ENCODE measurements around the gene RPP21.

RPP21 gene
- long read RNA-seq, donor 1, transcript RPP21-224 (5 exons, 525 nt): major isoform, 34 of 50 reads
- long read RNA-seq, donor 1, transcript RPP21-221 (4 exons, 594 nt): minor isoform, 12 of 50 reads
- long read RNA-seq, donor 1, partial matches to known transcripts: 0 of 50 reads
- long read RNA-seq, donor 1, other reads (novel, unspliced or antisense): 0 of 50 reads
- long read RNA-seq, donor 2, transcript RPP21-221 (4 exons, 594 nt): minor isoform, 5 of 49 reads
- long read RNA-seq, donor 2, transcript RPP21-224 (5 exons, 525 nt): major isoform, 34 of 49 reads
- long read RNA-seq, donor 2, partial matches to known transcripts: 6 of 49 reads
- long read RNA-seq, donor 2, other reads (novel, unspliced or antisense): 0 of 49 reads
- long read RNA-seq, donor 3, transcript RPP21-224 (5 exons, 525 nt): major isoform, 14 of 19 reads
- long read RNA-seq, donor 3, partial matches to known transcripts: 0 of 19 reads
- long read RNA-seq, donor 3, other reads (novel, unspliced or antisense): 0 of 19 reads
- long read RNA-seq, donor 4, transcript RPP21-224 (5 exons, 525 nt): major isoform, 25 of 30 reads
- long read RNA-seq, donor 4, partial matches to known transcripts: 0 of 30 reads
- long read RNA-seq, donor 4, other reads (novel, unspliced or antisense): 0 of 30 reads
- long read RNA-seq, donor 5, transcript RPP21-221 (4 exons, 594 nt): minor isoform, 8 of 59 reads
- long read RNA-seq, donor 5, transcript RPP21-224 (5 exons, 525 nt): major isoform, 33 of 59 reads
- long read RNA-seq, donor 5, partial matches to known transcripts: 12 of 59 reads
- long read RNA-seq, donor 5, other reads (novel, unspliced or antisense): 0 of 59 reads
- long read RNA-seq, donor 6, transcript RPP21-224 (5 exons, 525 nt): major isoform, 30 of 44 reads
- long read RNA-seq, donor 6, transcript RPP21-221 (4 exons, 594 nt): minor isoform, 14 of 44 reads
- long read RNA-seq, donor 6, partial matches to known transcripts: 0 of 44 reads
- long read RNA-seq, donor 6, other reads (novel, unspliced or antisense): 0 of 44 reads
- long read RNA-seq, donor 7, transcript RPP21-224 (5 exons, 525 nt): major isoform, 37 of 63 reads
- long read RNA-seq, donor 7, transcript RPP21-226 (4 exons, 621 nt): minor isoform, 5 of 63 reads
- long read RNA-seq, donor 7, transcript RPP21-221 (4 exons, 594 nt): minor isoform, 13 of 63 reads
- long read RNA-seq, donor 7, partial matches to known transcripts: 6 of 63 reads
- long read RNA-seq, donor 7, other reads (novel, unspliced or antisense): 0 of 63 reads
- long read RNA-seq, donor 8, transcript RPP21-224 (5 exons, 525 nt): major isoform, 23 of 34 reads
- long read RNA-seq, donor 8, partial matches to known transcripts: 5 of 34 reads
- long read RNA-seq, donor 8, other reads (novel, unspliced or antisense): 0 of 34 reads

- peak; percentile 97 for DNase-seq
Observed at GRCh38 chr6:30344868-30345671, at the start of gene RPP21. Gene RPP21, plus strand, starts transcription at chr6:30345156. Its CDS starts 16 bp downstream, at chr6:30345172.

- DNase-seq: no peak
Observed at GRCh38 chr6:30295837-30296236, 49.1 kb upstream of the RPP21 start.

- no peak for DNase-seq
Observed at GRCh38 chr6:30304002-30304401, 41.0 kb upstream of the RPP21 start.

DNA sequence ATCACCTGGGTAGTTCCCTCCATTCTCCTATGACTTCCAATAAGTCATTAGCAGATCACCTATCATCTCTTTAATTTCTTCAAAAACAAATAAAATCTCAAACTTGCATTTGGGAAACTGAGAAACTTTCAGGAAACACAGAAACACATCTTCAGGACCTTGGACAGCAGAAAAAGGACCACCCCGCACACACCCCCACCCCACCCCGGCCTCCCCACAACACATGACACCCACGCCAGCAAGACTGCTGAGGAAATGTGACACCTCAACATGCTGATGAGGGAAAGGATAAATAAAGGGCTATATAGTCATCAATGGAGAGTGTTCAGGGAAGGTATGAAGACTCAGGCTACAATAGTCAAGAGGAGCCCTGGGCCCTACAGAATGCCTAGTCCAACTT, 33.9 kb upstream of the RPP21 start:
- no peak for DNase-seq

DNA sequence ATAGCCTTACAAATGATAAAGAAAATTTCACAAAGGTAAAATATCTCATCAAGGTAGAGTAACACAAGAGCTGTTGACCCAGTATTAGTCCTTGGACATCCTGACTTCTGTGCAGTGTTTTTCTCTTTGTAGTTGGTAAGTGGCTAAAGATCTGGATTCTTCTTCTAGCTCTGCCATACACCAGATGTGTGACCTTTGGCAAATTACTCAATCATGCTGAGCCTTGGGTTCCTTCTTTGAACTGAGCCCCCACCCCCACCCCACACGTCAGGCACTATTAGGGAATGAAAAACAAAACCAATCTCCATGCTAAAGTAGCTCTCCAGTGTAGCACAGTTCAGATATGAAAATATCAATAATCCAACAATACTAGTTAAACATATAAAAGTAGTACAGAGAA, 33.3 kb upstream of the RPP21 start:
- DNase-seq: no peak

DNA sequence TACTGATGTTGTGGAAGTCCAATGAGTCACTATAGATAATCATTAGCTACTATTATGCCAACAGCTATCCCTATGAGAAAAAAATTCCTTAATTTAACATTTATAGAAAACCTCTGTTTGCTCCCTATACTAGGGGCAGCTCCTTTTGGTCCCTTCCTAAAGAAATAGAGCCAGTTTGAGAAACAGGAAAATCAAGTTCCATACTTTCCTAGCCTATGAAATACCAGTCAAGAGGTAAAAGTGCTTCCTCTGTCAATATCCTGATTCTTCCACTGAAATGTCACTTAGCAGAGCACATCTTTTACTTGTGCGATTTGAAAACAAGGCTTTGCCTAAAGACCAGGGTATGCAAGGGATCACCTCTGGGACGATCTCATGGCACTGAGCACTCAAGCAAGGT, 32.7 kb upstream of the RPP21 start:
- DNase-seq: no peak

- DNase-seq: no peak
Observed at GRCh38 chr6:30312676-30313321, 32.2 kb upstream of the RPP21 start.

GRCh38 chr6:30315156-30315555, 29.8 kb upstream of the RPP21 start:
- no peak for DNase-seq

GRCh38 chr6:30317913-30318589, 26.9 kb upstream of the RPP21 start:
- DNase-seq: no peak

DNA sequence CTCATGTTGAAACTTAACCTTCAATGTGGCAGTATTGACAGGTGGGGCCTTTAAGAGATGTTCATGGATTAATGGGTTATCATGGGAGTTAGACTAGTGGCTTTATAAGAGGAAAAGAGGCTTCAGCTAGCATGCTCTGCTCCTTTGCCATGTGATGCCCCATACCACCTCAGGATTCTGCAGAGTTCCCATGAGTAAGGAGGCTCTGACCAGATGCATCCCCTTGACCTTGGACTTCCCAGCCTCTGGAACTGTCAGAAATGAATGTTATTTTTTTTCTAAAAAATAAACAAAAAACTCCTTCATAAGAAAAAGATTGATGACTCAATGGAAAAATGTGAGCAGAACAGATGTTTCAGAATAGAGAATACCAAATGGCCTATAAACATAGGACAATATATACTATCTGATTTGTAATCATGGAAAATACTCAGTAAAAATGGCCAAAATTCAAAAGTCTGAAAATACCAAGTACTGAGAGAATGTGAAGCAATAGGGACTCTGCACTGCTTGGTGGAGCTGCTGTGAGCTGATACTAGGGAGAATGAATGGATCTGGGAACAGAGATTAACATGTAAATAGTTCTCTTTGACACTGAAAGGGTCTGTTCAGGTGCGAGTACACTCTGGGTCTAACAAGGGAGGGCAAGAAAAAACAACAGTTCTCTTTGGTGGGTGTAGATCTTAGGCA, 25.7 kb upstream of the RPP21 start:
- DNase-seq: no peak

DNA sequence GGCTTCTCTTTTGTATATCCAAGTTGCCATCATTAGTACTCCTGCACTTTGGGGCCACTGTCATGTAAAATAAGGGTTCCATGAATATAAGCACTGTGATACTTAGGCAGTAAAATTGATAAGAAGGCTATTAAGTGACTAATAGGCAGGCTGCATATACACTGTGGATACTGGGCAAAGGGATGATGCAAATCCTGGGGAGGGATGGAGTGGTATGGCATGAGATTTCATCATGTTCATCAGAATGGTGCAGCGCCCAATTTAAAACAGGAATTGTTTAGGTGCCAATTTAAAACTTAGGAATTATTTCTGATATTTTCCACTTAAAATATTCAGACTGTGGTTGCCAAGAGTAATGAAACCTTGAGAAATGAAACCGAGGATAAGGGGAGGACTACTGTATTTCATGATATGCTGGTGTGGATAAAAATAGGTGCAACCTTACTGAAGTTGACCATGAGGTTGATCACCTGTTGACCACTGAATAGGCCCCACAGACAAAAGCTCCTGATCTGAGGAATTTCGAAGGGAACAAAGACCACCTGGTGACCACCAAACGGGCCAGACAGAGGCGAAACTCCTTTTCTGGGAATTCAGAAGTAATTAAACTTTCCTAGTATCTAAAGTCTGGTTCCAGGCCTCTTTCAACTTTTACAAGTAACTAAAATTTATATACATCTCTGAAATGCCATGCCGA, 23.1 kb upstream of the RPP21 start:
- DNase-seq: no peak

DNA sequence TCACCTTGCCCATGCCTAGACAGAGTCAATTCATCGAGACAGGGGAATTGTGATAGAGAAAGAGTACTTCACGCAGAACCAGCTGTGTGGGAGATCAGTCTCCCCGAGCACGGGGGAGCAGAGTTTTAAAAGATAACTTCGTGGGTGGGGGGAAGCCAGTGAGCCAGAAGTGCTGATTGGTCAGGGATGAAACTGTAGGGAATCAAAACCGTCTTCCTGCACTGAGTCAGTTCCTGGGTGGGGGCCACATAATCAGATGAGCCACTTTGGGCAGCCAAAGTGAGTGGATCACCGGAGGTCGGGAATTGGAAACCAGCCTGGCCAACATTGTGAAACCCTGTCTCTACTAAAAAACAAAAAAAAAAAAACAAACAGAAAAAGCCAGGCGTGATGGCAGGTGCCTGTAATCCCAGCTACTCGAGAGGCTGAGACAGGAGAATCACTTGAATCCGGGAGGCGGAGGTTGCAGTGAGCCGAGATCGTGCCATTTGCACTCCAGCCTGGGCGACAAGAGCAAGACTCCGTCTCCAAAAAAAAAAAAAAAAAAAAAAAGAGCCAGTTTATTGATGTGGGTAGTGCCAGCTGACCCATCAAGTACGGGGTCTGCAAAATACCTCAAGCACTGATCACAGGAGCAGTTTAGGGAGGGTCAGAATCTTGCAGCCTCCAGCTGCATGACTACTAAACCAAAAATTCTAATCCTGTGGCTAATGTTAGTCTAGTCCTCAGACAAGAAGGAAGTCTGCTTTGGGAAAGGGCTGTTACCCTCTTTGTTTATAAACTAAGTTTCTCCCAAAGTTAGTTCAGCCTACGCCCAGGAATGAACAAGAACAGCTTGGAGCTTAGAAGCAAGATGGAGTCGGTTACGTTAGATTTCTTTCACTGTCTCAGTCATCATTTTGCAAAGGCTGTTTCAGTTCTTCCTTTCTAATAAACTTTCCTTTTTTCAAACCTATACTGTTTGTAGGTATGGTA, 22.1 kb upstream of the RPP21 start:
- DNase-seq: no peak

- DNase-seq: no peak
Observed at GRCh38 chr6:30323806-30324205, 21.1 kb upstream of the RPP21 start.

GRCh38 chr6:30325150-30325872, 19.6 kb upstream of the RPP21 start:
- no peak for DNase-seq

GRCh38 chr6:30325873-30326525, 19.0 kb upstream of the RPP21 start:
- no peak for DNase-seq

DNA sequence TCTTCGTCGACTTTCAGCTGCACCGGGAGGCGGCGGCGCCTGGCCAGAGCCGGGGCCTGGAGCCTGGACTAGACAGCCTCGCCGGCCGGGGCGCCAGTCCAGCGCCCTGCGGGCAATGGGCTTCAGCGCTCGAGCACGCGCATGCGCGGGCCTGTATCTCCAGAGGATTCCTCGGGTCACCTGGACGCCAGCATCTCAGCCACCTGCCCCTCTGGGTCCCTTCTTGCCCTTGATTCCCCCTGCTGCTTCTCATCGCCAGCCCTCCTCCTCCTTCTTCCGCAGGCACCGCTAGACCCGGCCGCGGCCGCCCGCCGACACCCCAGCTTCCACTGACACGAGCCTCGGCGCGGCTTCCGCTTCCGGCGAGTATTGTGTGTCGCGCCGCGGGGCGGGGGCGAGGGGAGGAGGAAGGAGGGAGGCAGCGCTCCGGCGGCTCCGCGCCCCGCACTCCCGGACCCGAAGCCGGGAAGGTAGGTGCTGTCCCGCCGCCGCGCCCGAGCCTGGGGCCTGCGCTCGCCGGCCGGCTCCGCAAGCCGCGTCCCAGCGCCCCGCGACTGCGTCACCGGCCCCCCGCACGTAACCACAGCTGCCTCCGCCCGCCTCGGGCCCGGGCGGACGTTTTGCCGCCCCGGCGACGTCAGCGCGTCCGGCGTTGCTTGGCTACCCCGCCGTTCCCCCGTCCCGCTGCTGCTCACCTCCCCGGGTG, 18.3 kb upstream of the RPP21 start, which contains the start of gene TRIM39:
TRIM39 (plus strand) TSS at position 402 of the 706 bp plus-strand sequence. CDS start 2,391 bp downstream, outside the sequence.
- peak; percentile 100 for DNase-seq

All from right kidney (tissue), 9 donors.